ENCODE measurements around the gene CCDC78. TPM values are rescaled to one million over a fixed set of nuclear protein-coding genes. Genes with fewer than 3 reads are reported as not detected.

Gene CCDC78
- total RNA-seq, 1 donor from 2014 or later, result 26.1 TPM

- no peak overlapping the region for H3K4me3 ChIP-seq
- no peaks in the 10 kb centered on the region for H3K36me3 ChIP-seq
- no peak for ATAC-seq
- TF ChIP-seq CTCF (IDR thresholded peaks at IDR 0.05), result no peak
- no peak overlapping the region for H3K27ac ChIP-seq
- intact Hi-C loops (cut with DNase I), result no loop called here
- no peaks in the 10 kb centered on the region for H3K9me3 ChIP-seq
- H3K27me3 ChIP-seq (ENCODE audit: low read depth), result peaks cover 84% of the 10 kb centered on the region
- DNase-seq, result no peak
- peaks cover 11% of the 10 kb centered on the region for H3K4me1 ChIP-seq
Observed at GRCh38 chr16:702341-702740, 23.9 kb downstream of the CCDC78 start.

GRCh38 chr16:700684-701584 is 25.3 kb downstream of the CCDC78 start:
- H3K4me1 ChIP-seq, result peaks cover 11% of the 10 kb centered on the region
- H3K27ac ChIP-seq, result no peak overlapping the region
- H3K4me3 ChIP-seq, result no peak overlapping the region
- ATAC-seq, result peak; percentile 47 to 61
- DNase-seq, result no peak
- intact Hi-C loops (cut with DNase I), result no loop called here
- no peaks in the 10 kb centered on the region for H3K9me3 ChIP-seq
- H3K36me3 ChIP-seq, result no peaks in the 10 kb centered on the region
- H3K27me3 ChIP-seq (ENCODE audit: low read depth), result peaks cover 82% of the 10 kb centered on the region
- no peak for TF ChIP-seq CTCF (IDR thresholded peaks at IDR 0.05)

- intact Hi-C loops (cut with DNase I), result no loop called here
- ATAC-seq (no peak), DNase-seq (no peak)
- Histone ChIP-seq H3K4me1 (peaks cover 26% of the 10 kb centered on the region), H3K36me3 (no peaks in the 10 kb centered on the region), H3K27me3 (ENCODE audit: low read depth) (peaks cover 86% of the 10 kb centered on the region), H3K9me3 (no peaks in the 10 kb centered on the region), H3K4me3 (no peak overlapping the region), H3K27ac (no peak overlapping the region)
- TF ChIP-seq CTCF (IDR thresholded peaks at IDR 0.05), result no peak
Observed at GRCh38 chr16:698911-699671, 27.2 kb downstream of the CCDC78 start.

- Histone ChIP-seq H3K27me3 (ENCODE audit: low read depth) (peaks cover 72% of the 10 kb centered on the region), H3K4me3 (peak overlapping the region; percentile 50), H3K36me3 (no peaks in the 10 kb centered on the region), H3K9me3 (no peaks in the 10 kb centered on the region), H3K4me1 (peaks cover 26% of the 10 kb centered on the region), H3K27ac (no peak overlapping the region)
- ATAC-seq (peak; percentile 69 to 81), DNase-seq (peak; percentile 74)
- TF ChIP-seq CTCF (IDR thresholded peaks at IDR 0.05), result no peak
- intact Hi-C loops (cut with DNase I), result no loop called here
Observed at GRCh38 chr16:695355-696089, 30.7 kb downstream of the CCDC78 start.

- ATAC-seq, result no peak
- intact Hi-C loops (cut with DNase I), result no loop called here
- peaks cover 66% of the 10 kb centered on the region for H3K27me3 ChIP-seq (ENCODE audit: low read depth)
Observed at GRCh38 chr16:694863-695354, 31.3 kb downstream of the CCDC78 start.

More at GRCh38 chr16:694863-695354, 31.3 kb downstream of the CCDC78 start:
- Histone ChIP-seq H3K36me3 (no peaks in the 10 kb centered on the region), H3K27ac (no peak overlapping the region), H3K9me3 (no peaks in the 10 kb centered on the region), H3K4me1 (peaks cover 29% of the 10 kb centered on the region), H3K4me3 (peak overlapping the region; percentile 50)
- no peak for DNase-seq
- TF ChIP-seq CTCF (IDR thresholded peaks at IDR 0.05), result no peak
